ENCODE measurements around the gene NQO2.

NQO2 gene

DNA sequence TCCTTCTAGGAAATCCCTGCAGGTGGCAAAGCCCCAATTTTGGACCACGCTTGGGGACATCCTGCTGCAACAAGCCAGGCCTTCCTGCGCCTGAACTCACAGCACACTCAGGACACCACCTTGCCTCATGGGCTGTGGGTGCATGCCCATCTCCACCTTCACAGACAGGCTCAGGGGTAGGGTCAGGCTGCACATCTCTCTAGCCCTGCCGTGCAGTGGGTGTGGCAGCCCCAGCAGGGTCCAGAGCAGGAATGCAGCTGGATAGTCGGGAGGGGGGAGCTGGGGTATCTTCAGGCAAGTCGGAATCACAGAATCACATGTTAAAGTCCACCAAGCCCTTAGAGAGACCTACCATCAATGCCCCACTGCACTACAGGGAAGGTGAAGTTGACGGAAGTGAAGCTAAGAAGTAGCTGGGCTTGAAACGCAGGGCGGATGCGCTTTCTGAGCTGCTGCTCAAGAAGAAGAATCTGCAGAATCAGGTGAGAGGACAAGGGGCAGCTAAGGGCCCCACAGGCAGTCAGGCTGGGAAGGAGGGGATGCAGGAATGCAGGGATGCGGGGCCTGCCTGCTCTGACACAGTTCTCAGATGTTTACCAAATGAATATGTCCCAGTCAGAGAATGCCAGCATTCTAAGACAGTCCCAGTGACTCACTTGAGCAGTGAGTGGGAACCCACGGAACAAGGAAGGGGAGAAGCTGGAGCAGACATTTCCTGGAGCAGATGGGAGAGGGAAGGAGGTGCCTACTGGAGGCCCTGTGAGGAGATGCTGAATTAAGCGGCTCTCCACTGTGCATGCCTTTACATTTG, 39.6 kb upstream of the NQO2 start:
- H3K4me3 ChIP-seq (ENCODE audit: low read depth, low read length), result no peak overlapping the region
- peaks cover 14% of the 10 kb centered on the region for H3K4me1 ChIP-seq (ENCODE audit: control insufficient read depth, insufficient read depth, low read length, unreplicated experiment)
- peaks cover 8% of the 10 kb centered on the region; the same call in 1 of the 2 replicates for H3K36me3 ChIP-seq (ENCODE audit: insufficient read depth, low read length)
- no peak overlapping the region for H2AFZ ChIP-seq (ENCODE audit: low read length, unreplicated experiment)
- peak overlapping the region; percentile 53 for H3K27ac ChIP-seq (ENCODE audit: low read depth, low read length)
- H3K79me2 ChIP-seq (ENCODE audit: control insufficient read depth, insufficient read depth, low read length, unreplicated experiment), result peaks cover 79% of the 10 kb centered on the region
- H3K27me3 ChIP-seq (ENCODE audit: insufficient read depth, low read length), result no peaks in the 10 kb centered on the region

DNA sequence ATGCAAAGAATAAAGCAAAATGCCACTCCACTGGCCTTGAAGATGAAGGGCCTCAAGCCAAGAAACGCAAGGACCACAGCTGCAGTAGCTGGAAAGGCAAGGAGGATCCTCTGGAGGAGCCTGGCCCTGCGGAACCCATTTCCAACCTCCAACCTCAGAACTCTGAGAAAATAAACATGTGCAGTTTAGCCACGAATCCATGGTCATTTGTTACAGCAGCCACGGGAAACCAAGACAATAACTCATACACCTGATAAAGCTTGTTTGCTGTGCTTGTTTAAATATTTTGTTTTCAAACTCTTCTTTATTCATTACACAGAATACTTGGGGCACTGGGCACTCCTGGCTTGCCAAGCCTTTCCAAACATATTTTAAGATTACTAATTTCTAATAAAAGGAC, 38.8 kb upstream of the NQO2 start:
- H3K27me3 ChIP-seq (ENCODE audit: insufficient read depth, low read length), result no peaks in the 10 kb centered on the region
- peaks cover 14% of the 10 kb centered on the region for H3K4me1 ChIP-seq (ENCODE audit: control insufficient read depth, insufficient read depth, low read length, unreplicated experiment)
- peaks cover 8% of the 10 kb centered on the region; the same call in 1 of the 2 replicates for H3K36me3 ChIP-seq (ENCODE audit: insufficient read depth, low read length)
- H3K79me2 ChIP-seq (ENCODE audit: control insufficient read depth, insufficient read depth, low read length, unreplicated experiment), result peaks cover 84% of the 10 kb centered on the region
- H3K4me3 ChIP-seq (ENCODE audit: low read depth, low read length), result no peak overlapping the region
- no peak overlapping the region for H2AFZ ChIP-seq (ENCODE audit: low read length, unreplicated experiment)
- H3K27ac ChIP-seq (ENCODE audit: low read depth, low read length), result peak overlapping the region; percentile 53

DNA sequence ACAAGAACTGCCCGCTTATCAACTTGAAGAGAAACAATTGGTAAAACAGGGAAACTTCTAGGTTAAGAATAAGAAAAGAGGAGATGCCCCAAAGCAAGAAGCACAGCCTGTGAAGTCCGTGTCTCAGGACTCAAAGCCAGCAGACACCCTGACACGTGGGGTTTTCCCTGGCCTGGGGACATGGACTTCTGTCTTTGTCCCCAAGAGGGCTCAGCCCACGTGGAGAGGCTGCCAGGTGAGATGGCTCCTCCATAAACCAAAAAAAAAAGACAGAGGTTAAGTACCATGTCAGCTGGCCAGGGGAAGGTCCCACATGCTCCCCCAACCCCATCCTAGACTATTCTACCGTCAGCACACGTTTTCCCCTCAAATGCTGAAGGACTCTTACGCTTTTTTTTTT, 38.2 kb upstream of the NQO2 start:
- no peak overlapping the region for H2AFZ ChIP-seq (ENCODE audit: low read length, unreplicated experiment)
- H3K4me3 ChIP-seq (ENCODE audit: low read depth, low read length), result no peak overlapping the region
- H3K79me2 ChIP-seq (ENCODE audit: control insufficient read depth, insufficient read depth, low read length, unreplicated experiment), result peaks cover 85% of the 10 kb centered on the region
- H3K27ac ChIP-seq (ENCODE audit: low read depth, low read length), result 0 out of 2 replicates have a peak overlapping the region, but pooled peaks have one; percentile 53
- peaks cover 4% of the 10 kb centered on the region; the same call in 1 of the 2 replicates for H3K36me3 ChIP-seq (ENCODE audit: insufficient read depth, low read length)
- no peaks in the 10 kb centered on the region for H3K27me3 ChIP-seq (ENCODE audit: insufficient read depth, low read length)
- peaks cover 14% of the 10 kb centered on the region for H3K4me1 ChIP-seq (ENCODE audit: control insufficient read depth, insufficient read depth, low read length, unreplicated experiment)

DNA sequence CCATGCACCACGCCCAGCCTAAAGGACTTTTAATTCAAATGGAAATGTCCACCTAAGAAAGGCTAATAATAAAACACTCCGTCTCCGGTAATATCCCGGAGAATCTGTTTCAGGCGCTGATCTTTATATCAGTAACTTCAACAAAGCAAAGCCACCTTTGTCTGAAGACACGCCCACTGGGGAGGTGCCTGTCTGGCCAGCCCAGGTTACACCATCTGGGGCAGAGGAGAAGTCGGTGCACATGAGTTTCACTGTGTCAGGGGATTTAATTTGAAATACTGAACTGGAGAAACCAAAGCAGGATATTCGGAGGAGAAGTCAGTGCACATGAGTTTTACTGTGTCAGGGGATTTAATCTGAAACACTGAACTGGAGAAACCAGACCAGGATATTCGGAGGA, 37.7 kb upstream of the NQO2 start:
- Histone ChIP-seq H3K27ac (ENCODE audit: low read depth, low read length) (no peak overlapping the region), H3K79me2 (ENCODE audit: control insufficient read depth, insufficient read depth, low read length, unreplicated experiment) (peaks cover 87% of the 10 kb centered on the region), H3K36me3 (ENCODE audit: insufficient read depth, low read length) (peaks cover 4% of the 10 kb centered on the region; the same call in 1 of the 2 replicates), H3K4me3 (ENCODE audit: low read depth, low read length) (no peak overlapping the region), H3K27me3 (ENCODE audit: insufficient read depth, low read length) (no peaks in the 10 kb centered on the region), H3K4me1 (ENCODE audit: control insufficient read depth, insufficient read depth, low read length, unreplicated experiment) (peaks cover 17% of the 10 kb centered on the region), H2AFZ (ENCODE audit: low read length, unreplicated experiment) (no peak overlapping the region)

DNA sequence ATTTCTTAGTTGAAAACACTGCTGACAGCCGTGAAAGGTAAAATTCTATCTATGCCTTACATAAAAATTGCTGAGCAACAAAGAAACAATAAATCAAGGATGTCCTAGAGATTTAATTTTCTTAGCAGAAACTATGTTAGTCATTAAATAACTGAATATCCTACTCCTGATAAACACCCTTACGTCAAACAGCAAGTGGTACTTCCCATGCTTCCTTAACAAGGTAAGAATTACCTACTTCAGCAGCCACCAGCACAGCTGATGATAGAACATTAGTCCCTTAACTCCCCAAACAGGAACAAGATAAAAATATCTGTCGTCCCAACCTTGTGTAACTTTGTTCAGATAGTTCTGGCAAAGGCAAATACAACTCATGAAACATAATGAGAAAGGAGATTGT, 37.1 kb upstream of the NQO2 start:
- no peak overlapping the region for H2AFZ ChIP-seq (ENCODE audit: low read length, unreplicated experiment)
- H3K27ac ChIP-seq (ENCODE audit: low read depth, low read length), result no peak overlapping the region
- peaks cover 85% of the 10 kb centered on the region for H3K79me2 ChIP-seq (ENCODE audit: control insufficient read depth, insufficient read depth, low read length, unreplicated experiment)
- H3K4me3 ChIP-seq (ENCODE audit: low read depth, low read length), result no peak overlapping the region
- H3K27me3 ChIP-seq (ENCODE audit: insufficient read depth, low read length), result no peaks in the 10 kb centered on the region
- H3K4me1 ChIP-seq (ENCODE audit: control insufficient read depth, insufficient read depth, low read length, unreplicated experiment), result peaks cover 17% of the 10 kb centered on the region
- H3K36me3 ChIP-seq (ENCODE audit: insufficient read depth, low read length), result peaks cover 4% of the 10 kb centered on the region; the same call in 1 of the 2 replicates

DNA sequence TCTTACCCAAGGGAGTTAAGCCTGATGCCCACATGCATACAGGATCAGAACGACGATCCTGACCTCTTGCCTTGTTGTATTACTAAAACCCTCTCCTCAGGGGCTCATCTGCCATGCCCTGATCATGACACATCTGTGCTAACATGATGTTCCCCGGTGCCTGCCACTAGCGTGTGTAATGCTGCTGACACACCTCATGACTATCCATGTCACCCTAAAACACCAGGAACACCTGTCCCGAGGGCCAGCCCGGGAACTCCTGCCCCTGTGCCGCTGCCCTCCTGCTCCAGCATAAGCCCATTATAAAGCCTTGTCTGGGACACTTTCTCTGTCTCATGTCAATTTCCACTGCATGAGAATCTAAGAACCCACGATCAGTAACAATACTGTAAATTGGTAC, 35.9 kb upstream of the NQO2 start:
- no peak overlapping the region for H2AFZ ChIP-seq (ENCODE audit: low read length, unreplicated experiment)
- peaks cover 17% of the 10 kb centered on the region for H3K4me1 ChIP-seq (ENCODE audit: control insufficient read depth, insufficient read depth, low read length, unreplicated experiment)
- no peak overlapping the region for H3K4me3 ChIP-seq (ENCODE audit: low read depth, low read length)
- peaks cover 3% of the 10 kb centered on the region; the same call in 1 of the 2 replicates for H3K36me3 ChIP-seq (ENCODE audit: insufficient read depth, low read length)
- peaks cover 85% of the 10 kb centered on the region for H3K79me2 ChIP-seq (ENCODE audit: control insufficient read depth, insufficient read depth, low read length, unreplicated experiment)
- H3K27ac ChIP-seq (ENCODE audit: low read depth, low read length), result no peak overlapping the region
- no peaks in the 10 kb centered on the region for H3K27me3 ChIP-seq (ENCODE audit: insufficient read depth, low read length)

DNA sequence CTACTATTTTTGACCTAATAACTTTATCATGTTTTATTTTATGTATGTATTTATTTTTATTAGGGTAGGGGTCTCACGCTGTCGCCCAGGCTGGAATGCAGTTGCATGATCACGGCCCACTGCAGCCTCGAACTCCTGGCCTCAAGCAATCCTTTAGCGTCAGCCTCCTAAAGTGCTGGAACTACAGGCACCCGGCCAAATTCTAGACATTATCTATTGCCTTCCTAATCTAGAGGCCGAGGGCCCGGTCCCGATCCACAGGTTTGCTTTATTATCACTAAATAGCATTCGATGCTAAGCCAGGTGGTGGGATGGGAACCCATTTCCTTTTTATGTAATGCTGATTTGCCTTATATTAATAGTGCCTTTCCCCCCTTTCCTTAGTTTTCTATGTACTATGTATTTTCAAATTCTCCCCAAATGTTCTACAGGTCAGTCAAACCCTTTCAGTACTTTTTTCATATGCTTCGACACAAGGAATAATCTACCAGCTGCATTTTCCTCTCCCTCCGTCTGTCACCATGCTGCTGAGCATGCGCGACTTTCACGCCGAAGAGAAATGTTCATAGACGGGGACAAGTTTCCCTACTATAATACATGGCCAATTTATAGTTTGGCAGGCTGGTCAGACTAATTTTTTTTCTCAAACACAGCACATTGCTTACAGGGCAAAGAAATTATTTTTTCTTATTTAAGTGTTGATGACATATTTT, 34.7 kb upstream of the NQO2 start:
- no peak overlapping the region for H2AFZ ChIP-seq (ENCODE audit: low read length, unreplicated experiment)
- no peaks in the 10 kb centered on the region for H3K27me3 ChIP-seq (ENCODE audit: insufficient read depth, low read length)
- H3K4me1 ChIP-seq (ENCODE audit: control insufficient read depth, insufficient read depth, low read length, unreplicated experiment), result peaks cover 15% of the 10 kb centered on the region
- H3K79me2 ChIP-seq (ENCODE audit: control insufficient read depth, insufficient read depth, low read length, unreplicated experiment), result peaks cover 81% of the 10 kb centered on the region
- H3K27ac ChIP-seq (ENCODE audit: low read depth, low read length), result no peak overlapping the region
- H3K36me3 ChIP-seq (ENCODE audit: insufficient read depth, low read length), result no peaks in the 10 kb centered on the region
- no peak overlapping the region for H3K4me3 ChIP-seq (ENCODE audit: low read depth, low read length)

DNA sequence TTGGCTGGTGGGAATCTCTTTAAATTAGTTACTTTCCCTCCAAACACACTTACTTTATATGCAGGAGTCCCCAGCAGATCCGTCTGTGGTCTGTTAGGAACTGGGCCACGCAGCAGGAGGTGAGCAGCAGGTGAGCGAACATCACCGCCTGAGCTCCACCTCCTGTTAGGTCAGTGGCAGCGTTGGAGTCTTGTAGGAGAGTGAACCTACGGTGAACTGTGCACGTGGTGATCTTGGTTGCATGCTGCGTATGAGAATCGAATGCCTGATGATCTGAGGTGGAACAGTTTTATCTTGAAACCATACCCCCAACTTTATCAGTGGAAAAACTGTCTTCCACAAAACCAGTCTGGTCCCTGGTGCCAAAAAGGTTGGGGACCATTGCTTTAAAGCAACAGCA, 33.3 kb upstream of the NQO2 start:
- Histone ChIP-seq H3K36me3 (ENCODE audit: insufficient read depth, low read length) (no peaks in the 10 kb centered on the region), H2AFZ (ENCODE audit: low read length, unreplicated experiment) (no peak overlapping the region), H3K27me3 (ENCODE audit: insufficient read depth, low read length) (no peaks in the 10 kb centered on the region), H3K4me3 (ENCODE audit: low read depth, low read length) (no peak overlapping the region), H3K27ac (ENCODE audit: low read depth, low read length) (no peak overlapping the region), H3K4me1 (ENCODE audit: control insufficient read depth, insufficient read depth, low read length, unreplicated experiment) (peaks cover 8% of the 10 kb centered on the region), H3K79me2 (ENCODE audit: control insufficient read depth, insufficient read depth, low read length, unreplicated experiment) (peaks cover 81% of the 10 kb centered on the region)

DNA sequence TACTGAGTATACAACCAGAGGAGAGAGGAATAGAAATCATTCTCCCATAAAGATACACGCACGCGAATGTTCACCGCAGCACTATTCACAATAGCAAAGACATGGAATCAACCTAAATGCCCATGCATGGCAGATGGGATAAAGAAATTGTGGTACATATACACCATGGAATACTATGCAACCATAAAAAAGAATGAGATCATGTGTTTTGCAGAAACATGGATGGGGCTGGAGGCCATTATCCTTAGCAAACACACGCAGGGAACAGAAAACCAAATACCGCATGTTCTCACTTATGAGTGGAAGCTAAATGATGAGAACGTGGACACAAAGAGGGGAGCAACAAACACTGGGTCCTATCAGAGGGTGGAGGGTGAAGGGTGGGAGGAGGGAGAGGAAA, 31.8 kb upstream of the NQO2 start:
- Histone ChIP-seq H3K4me3 (ENCODE audit: low read depth, low read length) (no peak overlapping the region), H3K27ac (ENCODE audit: low read depth, low read length) (no peak overlapping the region), H3K79me2 (ENCODE audit: control insufficient read depth, insufficient read depth, low read length, unreplicated experiment) (peaks cover 75% of the 10 kb centered on the region), H3K36me3 (ENCODE audit: insufficient read depth, low read length) (no peaks in the 10 kb centered on the region), H3K27me3 (ENCODE audit: insufficient read depth, low read length) (no peaks in the 10 kb centered on the region), H3K4me1 (ENCODE audit: control insufficient read depth, insufficient read depth, low read length, unreplicated experiment) (peaks cover 16% of the 10 kb centered on the region), H2AFZ (ENCODE audit: low read length, unreplicated experiment) (no peak overlapping the region)

DNA sequence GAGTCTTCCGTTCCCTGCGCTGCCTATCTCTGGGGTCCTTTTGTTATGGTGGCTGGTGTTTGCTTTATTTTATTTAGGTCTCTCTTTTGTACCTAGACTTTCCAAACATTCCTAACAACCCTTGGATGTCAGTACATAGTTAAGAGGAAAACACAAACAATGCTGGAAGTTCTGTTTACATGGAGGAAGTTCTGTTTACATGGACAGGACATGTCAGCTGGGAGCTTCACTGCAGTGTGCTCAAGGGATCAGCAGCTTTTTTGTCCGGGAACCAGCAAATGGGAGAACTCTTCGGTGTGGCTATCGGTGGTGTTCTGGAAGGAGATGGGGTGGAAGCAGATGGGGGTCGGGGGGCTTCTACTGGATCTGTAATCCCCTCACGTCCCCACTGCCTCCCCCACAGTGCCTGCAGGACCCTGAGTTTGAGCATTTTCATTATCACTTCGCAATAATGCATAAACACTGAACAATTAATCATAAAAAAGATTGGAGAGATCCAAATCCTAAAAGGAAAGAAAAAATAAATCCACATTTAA, 31.0 kb upstream of the NQO2 start:
- Histone ChIP-seq H2AFZ (ENCODE audit: low read length, unreplicated experiment) (no peak overlapping the region), H3K27ac (ENCODE audit: low read depth, low read length) (no peak overlapping the region), H3K4me1 (ENCODE audit: control insufficient read depth, insufficient read depth, low read length, unreplicated experiment) (peaks cover 16% of the 10 kb centered on the region), H3K4me3 (ENCODE audit: low read depth, low read length) (no peak overlapping the region), H3K79me2 (ENCODE audit: control insufficient read depth, insufficient read depth, low read length, unreplicated experiment) (peaks cover 68% of the 10 kb centered on the region), H3K27me3 (ENCODE audit: insufficient read depth, low read length) (no peaks in the 10 kb centered on the region), H3K36me3 (ENCODE audit: insufficient read depth, low read length) (no peaks in the 10 kb centered on the region)

Data from ACC112 (cell line).